GM18502 (cell line): Measurements from ENCODE around the gene ANXA2.

Experiments used
- ATAC-seq: cut with Tn5 transposase; IDR thresholded peaks from one replicate; pipeline ENCODE4 v1.9.1; 2021; ENCODE audit warnings: mild to moderate bottlenecking; ENCODE audit not compliant: unreplicated experiment, poor library complexity

Gene ANXA2

GRCh38 chr15:60318216-60318867 lies 79.4 kb downstream of the ANXA2 start:
- no peak for ATAC-seq

- ATAC-seq, result no peak
Measured at GRCh38 chr15:60316961-60317360, 80.8 kb downstream of the ANXA2 start.

GRCh38 chr15:60315878-60316277 lies 81.9 kb downstream of the ANXA2 start:
- no peak for ATAC-seq

GRCh38 chr15:60313906-60314305 lies 83.9 kb downstream of the ANXA2 start:
- no peak for ATAC-seq

GRCh38 chr15:60307034-60307433 lies 90.8 kb downstream of the ANXA2 start:
- ATAC-seq, result no peak

GRCh38 chr15:60301024-60301423 lies 96.8 kb downstream of the ANXA2 start:
- no peak for ATAC-seq

GRCh38 chr15:60299452-60300047 lies 98.2 kb downstream of the ANXA2 start:
- no peak for ATAC-seq
